IMR-90 (cell line): ENCODE data around the gene ZNF783. TPM values are rescaled to one million over a fixed set of nuclear protein-coding genes. Genes with fewer than 3 reads are reported as not detected.
"Not testable (repeated sequence)": the region's sequence is repeated elsewhere in the genome, so short reads cannot be mapped to it uniquely, and the experiment has no call there.

Source experiments
- ATAC-seq: fragments of 200-7000 bp; cut with Tn5 transposase; 2 replicates; pipeline ENCODE4 v1.9.1; 2020; ENCODE audit warnings: low read depth, mild to moderate bottlenecking, moderate library complexity
- BruUV-seq: library from RNA; stranded (reverse); fragments of 400-500 nt; replicated peaks from 2 replicates; lab custom pipeline; 2021; lab: Mats Ljungman, UMichigan
- CTCF ChIA-PET: fragments of 300-600 bp; formaldehyde crosslinking; extraction: SDS; loops from one replicate; lab custom pipeline; 2021; ENCODE audit warnings: antibody characterized with exemption; lab: Yijun Ruan, JAX
- POLR2A ChIA-PET: fragments of 300-600 bp; sonication (Branson Sonifier 250); formaldehyde crosslinking; loops from one replicate; lab custom pipeline; 2022; ENCODE audit warnings: antibody characterized with exemption; ENCODE audit not compliant: unreplicated experiment; lab: Charles Lee
- DNase-seq: peaks from one replicate; pipeline ENCODE4 v3.0.0; 2013
- H2AFZ ChIP-seq: replicated peaks from 2 replicates; pipeline ENCODE3; 2013; ENCODE audit warnings: low read length, mild to moderate bottlenecking; ENCODE audit not compliant: poor library complexity
- H2AK5ac ChIP-seq: 2 replicates; pipeline ENCODE4 v1.6.1; 2013; ENCODE audit warnings: low read depth, low read length, inconsistent platforms
- H2AK9ac ChIP-seq: replicated peaks from 2 replicates; pipeline ENCODE3; 2013; ENCODE audit warnings: mild to moderate bottlenecking, low read depth, low read length, moderate library complexity; ENCODE audit not compliant: poor library complexity
- H2BK120ac ChIP-seq: 2 replicates; pipeline ENCODE4 v1.6.1; 2013; ENCODE audit warnings: low read depth, low read length, inconsistent platforms
- H2BK15ac ChIP-seq: 3 replicates; pipeline ENCODE4 v1.6.1; 2013; ENCODE audit warnings: low read depth, low read length, inconsistent platforms
- H2BK20ac ChIP-seq: 2 replicates; pipeline ENCODE4 v1.6.1; 2013; ENCODE audit warnings: low read depth, mild to moderate bottlenecking, inconsistent platforms, low read length, moderate library complexity
- H2BK5ac ChIP-seq: 2 replicates; pipeline ENCODE4 v1.6.1; 2013; ENCODE audit warnings: mild to moderate bottlenecking, low read depth, low read length, inconsistent platforms; ENCODE audit not compliant: poor library complexity, severe bottlenecking
- H3K14ac ChIP-seq: replicated peaks from 2 replicates; pipeline ENCODE4 v1.6.1; 2013; ENCODE audit warnings: low read depth, low read length, inconsistent platforms
- H3K18ac ChIP-seq: 2 replicates; pipeline ENCODE4 v1.6.1; 2013; ENCODE audit warnings: low read depth, low read length, control low read depth
- H3K23ac ChIP-seq: 2 replicates; pipeline ENCODE4 v1.6.1; 2013; ENCODE audit warnings: low read depth, low read length, inconsistent platforms
- H3K27ac ChIP-seq: 2 replicates; pipeline ENCODE4 v1.5.1; 2013; ENCODE audit warnings: mild to moderate bottlenecking, control low read depth, low read length; ENCODE audit not compliant: insufficient read depth
- H3K27me3 ChIP-seq: 2 replicates; pipeline ENCODE4 v1.6.1; 2013; ENCODE audit warnings: low read length; ENCODE audit not compliant: control insufficient read depth, insufficient read depth
- H3K36me3 ChIP-seq: 2 replicates; pipeline ENCODE4 v1.6.1; 2013; ENCODE audit warnings: low read length, mixed read lengths; ENCODE audit not compliant: control insufficient read depth, insufficient read depth
- H3K4ac ChIP-seq: 2 replicates; pipeline ENCODE4 v1.6.1; 2013; ENCODE audit warnings: low read depth, low read length, inconsistent platforms
- H3K4me1 ChIP-seq: 2 replicates; pipeline ENCODE4 v1.6.1; 2013; ENCODE audit warnings: low read length, mixed read lengths; ENCODE audit not compliant: control insufficient read depth, insufficient read depth
- H3K4me2 ChIP-seq: 2 replicates; pipeline ENCODE4 v1.6.1; 2013; ENCODE audit warnings: low read depth, mild to moderate bottlenecking, control low read depth, low read length, moderate library complexity
- H3K4me3 ChIP-seq: 2 replicates; pipeline ENCODE4 v1.5.1; 2013; ENCODE audit warnings: low read depth, mild to moderate bottlenecking, control low read depth, low read length, moderate library complexity; ENCODE audit not compliant: insufficient read depth
- H3K56ac ChIP-seq: 2 replicates; pipeline ENCODE4 v1.6.1; 2013; ENCODE audit warnings: low read length, inconsistent platforms; ENCODE audit not compliant: insufficient read depth; ENCODE audit errors: extremely low read depth
- H3K79me1 ChIP-seq, 2 experiments: 2 replicates each; pipeline ENCODE4 v1.6.1; 2013; ENCODE audit warnings: low read length in 2 of 2, inconsistent platforms in 1 of 2, low read depth in 1 of 2
- H3K9ac ChIP-seq: 2 replicates; pipeline ENCODE4 v1.6.1; 2013; ENCODE audit warnings: low read depth, low read length, control low read depth
- H3K9me1 ChIP-seq: 2 replicates; pipeline ENCODE4 v1.6.1; 2013; ENCODE audit warnings: low read length, inconsistent platforms; ENCODE audit not compliant: insufficient read depth
- H3K9me3 ChIP-seq: 2 replicates; pipeline ENCODE4 v1.6.1; 2013; ENCODE audit warnings: low read length; ENCODE audit not compliant: control insufficient read depth, insufficient read depth
- H4K20me1 ChIP-seq: 2 replicates; pipeline ENCODE4 v1.6.1; 2013; ENCODE audit warnings: low read length, inconsistent platforms; ENCODE audit not compliant: insufficient read depth
- H4K5ac ChIP-seq: 2 replicates; pipeline ENCODE4 v1.6.1; 2013; ENCODE audit warnings: mild to moderate bottlenecking, low read depth, low read length, control low read depth
- H4K8ac ChIP-seq, 2 experiments: 2 replicates each; pipeline ENCODE4 v1.6.1; 2013; ENCODE audit warnings: low read depth in 2 of 2, low read length in 2 of 2, control low read depth in 1 of 2, inconsistent platforms in 1 of 2
- H4K91ac ChIP-seq: 2 replicates; pipeline ENCODE4 v1.6.1; 2013; ENCODE audit warnings: low read depth, low read length, inconsistent platforms; ENCODE audit not compliant: insufficient read depth
- WGBS, 2 experiments: methylation state at CpG; one replicate each; pipeline versions ENCODE4 v1.1.5 to v1.1.7; 2013; ENCODE audit warnings: missing lambda C conversion rate in 2 of 2; ENCODE audit not compliant: insufficient read length in 1 of 2; ENCODE audit errors: extremely low coverage in 2 of 2; 5-methylcytosine and 5-hydroxymethylcytosine counted together
- dilution Hi-C: fragments of 300-500 bp; cut with HindIII; formaldehyde crosslinking; loops from one replicate; pipeline ENCODE4 v1.14.3; 2018; ENCODE audit warnings: low sequenced_read_pairs; ENCODE audit not compliant: unreplicated experiment
- in situ Hi-C: fragments of 300-500 bp; cut with MboI; formaldehyde crosslinking; loops from 3 replicates; pipeline ENCODE4 v1.14.3; 2019; ENCODE audit warnings: low sequenced_read_pairs, inconsistent platforms, mixed read lengths
- intact Hi-C: fragments of 100-400 bp; cut with micrococcal nuclease; formaldehyde crosslinking; loops from 2 replicates; pipeline ENCODE4 v1.10.0; 2022
- polyA plus RNA-seq, 3 experiments: library from polyadenylated mRNA; depleted of rRNA; stranded (reverse); fragments of >200 nt; gene quantifications; 2 replicates each; pipeline ENCODE4 v1.2.3, GENCODE V29; 2012; ENCODE audit warnings: low replicate concordance in 1 of 3
- total RNA-seq: library from RNA; depleted of rRNA; stranded (reverse); fragments of >200 nt; gene quantifications from 2 replicates; pipeline ENCODE4 v1.2.3, GENCODE V29; 2012

Gene ZNF783
- total and polyA plus RNA-seq, 2 of the 4 experiments (the other 2 are of a cell fraction), result 2.3 to 7.2 TPM

DNA sequence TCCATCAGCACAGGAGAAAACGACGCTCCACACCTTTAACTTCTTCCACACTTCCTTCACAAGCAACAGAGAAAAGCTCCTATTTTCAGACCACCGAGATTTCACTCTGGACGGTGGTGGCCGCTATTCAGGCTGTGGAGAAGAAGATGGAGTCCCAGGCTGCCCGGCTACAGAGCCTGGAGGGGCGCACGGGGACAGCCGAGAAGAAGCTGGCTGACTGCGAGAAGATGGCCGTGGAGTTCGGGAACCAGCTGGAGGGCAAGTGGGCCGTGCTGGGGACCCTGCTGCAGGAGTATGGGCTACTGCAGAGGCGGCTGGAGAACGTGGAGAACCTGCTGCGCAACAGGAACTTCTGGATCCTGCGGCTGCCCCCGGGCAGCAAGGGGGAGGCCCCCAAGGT is 11.8 kb upstream of the ZNF783 start:
- in situ Hi-C loops, DNase-seq, H3K4ac ChIP-seq, BruUV-seq, H2BK120ac ChIP-seq, H2BK15ac ChIP-seq, H3K14ac ChIP-seq, CTCF ChIA-PET, H4K8ac ChIP-seq, H2AK5ac ChIP-seq, H2BK5ac ChIP-seq, POLR2A ChIA-PET, H3K4me2 ChIP-seq, H3K9ac ChIP-seq, H3K4me3 ChIP-seq, H3K23ac ChIP-seq, H3K27me3 ChIP-seq, intact Hi-C loops, H3K4me1 ChIP-seq, H3K27ac ChIP-seq, H2BK20ac ChIP-seq, H2AFZ ChIP-seq, H4K91ac ChIP-seq, H2AK9ac ChIP-seq, dilution Hi-C loops, H3K18ac ChIP-seq, H3K9me3 ChIP-seq, ATAC-seq, H3K56ac ChIP-seq, H4K5ac ChIP-seq: not testable (repeated sequence)
- Histone ChIP-seq H3K9me1 (peaks cover 12% of the 10 kb centered on the region; the same call in 1 of the 2 replicates), H3K79me1 (peaks cover 15 to 36% of the 10 kb centered on the region in 2 experiments; a peak in 3 of 4 replicates), H3K36me3 (peaks cover 33% of the 10 kb centered on the region), H4K20me1 (peaks cover 11% of the 10 kb centered on the region; the same call in 1 of the 2 replicates)
- 97% methylated on average over 14 of the region's 18 CpGs; no CpG with 5 or more reads in 1 of the 2 experiments for WGBS, 2 experiments

DNA sequence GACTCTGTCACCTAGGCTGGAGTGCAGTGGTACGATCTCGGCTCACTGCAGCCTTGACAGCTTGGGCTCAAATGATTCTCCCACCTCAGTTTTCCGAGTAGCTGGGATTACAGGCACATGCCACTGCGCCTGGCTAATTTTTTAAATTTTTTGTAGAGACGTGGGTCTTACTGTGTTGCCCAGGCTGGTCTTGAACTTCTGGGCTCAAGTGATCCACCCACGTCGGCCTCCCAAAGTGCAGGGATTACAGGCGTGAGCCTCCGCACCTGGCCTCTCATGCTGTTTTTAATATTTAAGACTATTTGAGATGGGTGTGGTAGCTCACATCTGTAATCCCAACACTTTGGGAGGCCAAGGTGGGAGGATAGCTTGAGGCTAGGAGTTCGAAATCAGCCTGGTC is 10.5 kb upstream of the ZNF783 start:
- Histone ChIP-seq H3K36me3 (peaks cover 43% of the 10 kb centered on the region), H3K79me1 (peaks cover 15 to 29% of the 10 kb centered on the region in 2 experiments; a peak in 3 of 4 replicates), H3K9me1 (peaks cover 12% of the 10 kb centered on the region; the same call in 1 of the 2 replicates)
- BruUV-seq, H4K91ac ChIP-seq, CTCF ChIA-PET, in situ Hi-C loops, dilution Hi-C loops, H3K27ac ChIP-seq, H2BK5ac ChIP-seq, H3K27me3 ChIP-seq, H4K20me1 ChIP-seq, ATAC-seq, H3K56ac ChIP-seq, H4K5ac ChIP-seq, H3K4me2 ChIP-seq, H3K9me3 ChIP-seq, H3K4me1 ChIP-seq, H2AFZ ChIP-seq, H3K18ac ChIP-seq, H2BK15ac ChIP-seq, H2BK120ac ChIP-seq, H3K4me3 ChIP-seq, POLR2A ChIA-PET, H3K14ac ChIP-seq, H2AK5ac ChIP-seq, H2BK20ac ChIP-seq, H4K8ac ChIP-seq, H3K9ac ChIP-seq, H3K23ac ChIP-seq, H2AK9ac ChIP-seq, intact Hi-C loops, DNase-seq, H3K4ac ChIP-seq: not testable (repeated sequence)
- WGBS, 2 experiments, result 75% methylated on average over 2 of the region's 10 CpGs; no CpG with 5 or more reads in 1 of the 2 experiments
